Measurements from ENCODE around the gene EBF3.

EBF3 gene, protein sequence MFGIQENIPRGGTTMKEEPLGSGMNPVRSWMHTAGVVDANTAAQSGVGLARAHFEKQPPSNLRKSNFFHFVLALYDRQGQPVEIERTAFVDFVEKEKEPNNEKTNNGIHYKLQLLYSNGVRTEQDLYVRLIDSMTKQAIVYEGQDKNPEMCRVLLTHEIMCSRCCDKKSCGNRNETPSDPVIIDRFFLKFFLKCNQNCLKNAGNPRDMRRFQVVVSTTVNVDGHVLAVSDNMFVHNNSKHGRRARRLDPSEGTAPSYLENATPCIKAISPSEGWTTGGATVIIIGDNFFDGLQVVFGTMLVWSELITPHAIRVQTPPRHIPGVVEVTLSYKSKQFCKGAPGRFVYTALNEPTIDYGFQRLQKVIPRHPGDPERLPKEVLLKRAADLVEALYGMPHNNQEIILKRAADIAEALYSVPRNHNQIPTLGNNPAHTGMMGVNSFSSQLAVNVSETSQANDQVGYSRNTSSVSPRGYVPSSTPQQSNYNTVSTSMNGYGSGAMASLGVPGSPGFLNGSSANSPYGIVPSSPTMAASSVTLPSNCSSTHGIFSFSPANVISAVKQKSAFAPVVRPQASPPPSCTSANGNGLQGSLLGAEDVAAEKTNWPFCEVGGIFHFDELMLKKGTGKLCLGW

DNA sequence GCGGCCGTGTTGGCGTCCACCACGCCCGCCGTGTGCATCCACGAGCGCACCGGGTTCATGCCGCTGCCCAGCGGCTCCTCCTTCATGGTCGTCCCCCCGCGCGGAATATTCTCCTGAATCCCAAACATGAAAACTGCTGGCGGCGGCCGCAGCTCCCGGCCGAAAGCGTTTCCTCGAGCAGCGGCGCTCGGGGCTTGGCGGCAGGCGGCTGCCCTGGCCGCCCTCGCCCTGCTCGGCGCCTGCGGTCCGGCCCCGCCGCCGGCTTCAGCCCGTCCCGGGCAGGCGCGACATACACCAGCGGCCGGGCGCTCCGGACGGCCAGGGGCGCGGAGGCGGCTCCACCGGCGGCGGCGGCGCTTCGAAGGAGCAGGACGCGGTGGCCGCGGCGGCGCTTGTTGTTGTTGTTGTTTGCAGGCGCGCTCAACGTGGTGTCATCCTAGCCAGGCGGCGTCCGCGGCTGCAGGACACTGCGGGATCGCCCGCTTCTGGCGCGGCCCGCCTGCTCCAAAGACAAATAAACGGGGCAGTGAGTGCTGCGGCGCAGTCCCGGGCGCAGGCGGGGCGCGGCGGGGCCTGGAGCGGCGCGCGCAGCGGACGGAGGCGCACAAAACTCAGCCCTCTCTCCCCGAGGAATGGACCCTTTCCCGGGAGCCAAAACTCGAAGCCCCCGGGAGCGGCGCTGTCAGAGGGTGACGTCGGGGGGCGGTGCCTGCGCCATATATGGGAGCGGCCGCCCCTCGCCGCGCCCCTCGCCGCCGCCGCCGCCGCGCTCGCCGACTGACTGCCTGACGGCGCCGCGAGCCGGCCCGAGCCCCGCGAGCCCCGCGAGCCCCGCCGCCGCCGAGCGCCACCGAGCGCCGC, at the start of gene EBF3:
TSS of gene EBF3 (minus strand) at position 634 of the 861 bp plus-strand sequence. CDS start at position 128, 506 bp downstream.
- DNase-seq (ENCODE audit: low spot score): peak; percentile 88
- H3K27ac ChIP-seq: peak within 1 kb of the TSS; percentile 53 to 88
- TF ChIP-seq CTCF (IDR thresholded peaks at IDR 0.05): no peak
- peak within 1 kb of the TSS; percentile 88 for H3K4me3 ChIP-seq

DNA sequence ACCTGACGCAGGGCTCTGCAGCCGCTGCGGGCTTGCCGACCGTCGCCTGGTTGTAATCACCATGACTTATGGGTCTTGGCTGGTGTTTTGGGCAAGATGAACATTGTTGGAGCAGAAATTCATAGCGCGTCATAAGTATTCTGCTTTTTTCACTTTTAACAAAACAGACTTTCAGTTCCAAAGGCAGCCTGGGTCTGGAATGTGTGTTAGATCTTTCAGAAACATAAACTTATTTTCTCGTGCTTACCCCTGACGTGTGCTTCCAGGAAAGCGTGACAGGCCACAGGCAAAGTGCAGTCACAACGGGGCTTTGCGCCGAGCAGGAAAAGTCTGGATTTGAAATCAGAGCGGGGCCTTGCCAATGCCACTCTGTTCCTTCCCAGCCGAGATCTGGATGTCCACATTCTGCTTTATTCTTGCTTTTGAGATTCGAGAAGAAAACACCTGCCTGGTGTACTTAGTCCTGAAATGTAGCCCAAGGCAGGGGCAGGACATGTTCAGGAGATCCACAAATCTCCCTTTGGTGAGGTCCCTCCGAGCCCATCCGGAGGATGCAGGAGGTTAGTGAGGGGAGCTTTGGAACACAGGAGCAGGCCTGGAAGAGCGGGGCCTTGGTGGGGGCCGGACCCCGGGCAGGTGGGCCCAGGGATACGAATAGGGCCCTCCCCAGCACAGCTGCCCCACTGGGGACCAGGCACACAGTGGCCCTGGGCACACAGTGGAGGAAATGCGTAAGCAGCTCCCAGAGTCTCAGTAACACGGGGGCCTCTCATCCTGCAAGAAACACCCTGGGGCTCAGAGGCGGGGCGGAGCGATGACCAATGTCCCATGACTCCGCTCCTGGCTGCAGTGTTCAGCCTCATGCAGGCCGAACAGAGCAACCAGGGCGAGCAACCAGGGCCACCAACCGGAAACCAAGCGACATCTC, 49.5 kb upstream of the EBF3 start:
- no peak for TF ChIP-seq CTCF (IDR thresholded peaks at IDR 0.05)
- no peak overlapping the region for H3K4me3 ChIP-seq
- H3K27ac ChIP-seq: no peak overlapping the region
- DNase-seq (ENCODE audit: low spot score): peak; percentile 11

DNA sequence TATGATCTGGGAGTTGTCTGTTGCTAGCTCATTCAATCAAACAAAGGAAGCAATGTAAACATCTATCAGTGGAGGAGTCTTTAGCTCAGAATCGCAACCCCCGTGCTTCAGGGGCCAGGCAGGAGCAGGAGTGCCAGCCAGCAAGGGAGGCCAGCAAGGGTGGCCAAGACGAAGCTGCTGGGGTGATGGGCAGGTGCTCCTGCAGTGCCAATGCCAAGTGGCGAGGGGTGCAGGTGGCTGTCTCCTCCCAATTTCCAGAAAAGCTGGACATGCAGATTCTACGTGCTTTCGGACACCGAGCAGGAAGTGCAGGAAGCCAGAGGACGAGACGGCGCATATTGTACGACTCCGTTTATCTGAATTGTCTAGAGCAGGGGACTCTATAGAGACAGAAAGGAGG, 48.1 kb upstream of the EBF3 start:
- TF ChIP-seq CTCF (IDR thresholded peaks at IDR 0.05): no peak
- DNase-seq (ENCODE audit: low spot score): no peak
- Histone ChIP-seq H3K4me3 (no peak overlapping the region), H3K27ac (no peak overlapping the region)

DNA sequence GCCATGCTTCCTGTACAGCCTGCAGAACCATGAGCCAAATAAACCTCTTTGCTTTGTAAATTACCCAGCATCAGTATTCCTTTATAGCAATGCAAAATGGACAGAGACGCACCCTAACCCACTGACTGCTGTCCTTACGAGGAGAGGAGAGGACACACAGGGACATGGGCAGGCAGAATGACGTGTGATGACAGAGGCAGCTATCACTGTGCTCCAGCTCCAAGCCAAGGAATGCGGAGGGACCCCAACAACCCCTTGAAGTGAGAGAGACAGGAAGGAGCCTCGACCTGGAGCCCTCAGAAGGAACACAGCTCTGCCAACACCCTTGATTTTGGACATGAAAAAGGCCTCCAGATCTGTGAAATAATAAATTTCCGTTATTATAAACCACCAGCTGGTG, 46.6 kb upstream of the EBF3 start:
- TF ChIP-seq CTCF (IDR thresholded peaks at IDR 0.05): no peak
- Histone ChIP-seq H3K4me3 (no peak overlapping the region), H3K27ac (no peak overlapping the region)
- DNase-seq (ENCODE audit: low spot score): no peak

DNA sequence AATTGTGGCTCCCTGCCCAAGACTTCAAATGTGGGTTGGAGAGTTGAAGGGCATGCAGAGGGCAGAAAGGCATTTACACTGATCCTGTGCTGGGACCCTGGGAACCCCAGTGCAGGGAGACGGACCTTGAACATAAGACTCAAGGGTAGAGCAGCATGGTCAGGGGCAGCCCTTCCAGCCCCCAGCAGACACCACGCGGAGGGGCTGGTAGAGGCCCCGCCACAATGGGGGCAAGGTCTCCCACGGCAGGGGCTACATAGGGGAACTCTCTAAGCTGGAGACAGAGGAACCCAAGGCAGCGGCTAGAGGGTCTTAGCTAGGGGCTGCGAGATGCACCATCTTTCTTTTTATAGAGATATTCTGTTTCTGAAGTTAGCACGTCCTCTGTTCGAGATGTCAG, 45.2 kb upstream of the EBF3 start:
- no peak for TF ChIP-seq CTCF (IDR thresholded peaks at IDR 0.05)
- no peak overlapping the region for H3K4me3 ChIP-seq
- no peak overlapping the region for H3K27ac ChIP-seq
- DNase-seq (ENCODE audit: low spot score): no peak

Data from coronary artery (tissue), 2 donors.